ENCODE results near the gene GPR39.

Gene GPR39

GRCh38 chr2:132407784-132408183 lies 8.8 kb upstream of the GPR39 start:
- in situ Hi-C loops (cut with HindIII; ENCODE audit: low sequenced_read_pairs): no loop called here

- in situ Hi-C loops (cut with HindIII; ENCODE audit: low sequenced_read_pairs): no loop called here
Observed at GRCh38 chr2:132412021-132412420, 4.6 kb upstream of the GPR39 start.

- in situ Hi-C loops (cut with HindIII; ENCODE audit: low sequenced_read_pairs): no loop called here
Observed at GRCh38 chr2:132414081-132414480, 2.5 kb upstream of the GPR39 start.

- in situ Hi-C loops (cut with HindIII; ENCODE audit: low sequenced_read_pairs): no loop called here
Observed at GRCh38 chr2:132415256-132415914, 1.2 kb upstream of the GPR39 start.

GRCh38 chr2:132415915-132416722 lies 486 bp upstream of the GPR39 start:
- in situ Hi-C loops (cut with HindIII; ENCODE audit: low sequenced_read_pairs): no loop called here

GRCh38 chr2:132417430-132418035 lies 928 bp downstream of the GPR39 start:
- in situ Hi-C loops (cut with HindIII; ENCODE audit: low sequenced_read_pairs): no loop called here

GRCh38 chr2:132419235-132419634 lies 2.6 kb downstream of the GPR39 start:
- in situ Hi-C loops (cut with HindIII; ENCODE audit: low sequenced_read_pairs): no loop called here

GRCh38 chr2:132419941-132420340 lies 3.3 kb downstream of the GPR39 start:
- in situ Hi-C loops (cut with HindIII; ENCODE audit: low sequenced_read_pairs): no loop called here

- in situ Hi-C loops (cut with HindIII; ENCODE audit: low sequenced_read_pairs): no loop called here
Observed at GRCh38 chr2:132420816-132421805, 4.5 kb downstream of the GPR39 start.

- in situ Hi-C loops (cut with HindIII; ENCODE audit: low sequenced_read_pairs): no loop called here
Observed at GRCh38 chr2:132422736-132423135, 6.1 kb downstream of the GPR39 start.

- in situ Hi-C loops (cut with HindIII; ENCODE audit: low sequenced_read_pairs): no loop called here
Observed at GRCh38 chr2:132424526-132425121, 8.0 kb downstream of the GPR39 start.

- in situ Hi-C loops (cut with HindIII; ENCODE audit: low sequenced_read_pairs): no loop called here
Observed at GRCh38 chr2:132426033-132426432, 9.4 kb downstream of the GPR39 start.

GRCh38 chr2:132426656-132427055 lies 10.1 kb downstream of the GPR39 start:
- in situ Hi-C loops (cut with HindIII; ENCODE audit: low sequenced_read_pairs): no loop called here

GRCh38 chr2:132429351-132429750 lies 12.7 kb downstream of the GPR39 start:
- in situ Hi-C loops (cut with HindIII; ENCODE audit: low sequenced_read_pairs): no loop called here

- in situ Hi-C loops (cut with HindIII; ENCODE audit: low sequenced_read_pairs): no loop called here
Observed at GRCh38 chr2:132429941-132430573, 13.5 kb downstream of the GPR39 start.

- in situ Hi-C loops (cut with HindIII; ENCODE audit: low sequenced_read_pairs): no loop called here
Observed at GRCh38 chr2:132430895-132431294, 14.3 kb downstream of the GPR39 start.

- in situ Hi-C loops (cut with HindIII; ENCODE audit: low sequenced_read_pairs): no loop called here
Observed at GRCh38 chr2:132437852-132438669, 21.5 kb downstream of the GPR39 start.

- in situ Hi-C loops (cut with HindIII; ENCODE audit: low sequenced_read_pairs): no loop called here
Observed at GRCh38 chr2:132438691-132439090, 22.1 kb downstream of the GPR39 start.
